ENCODE results near the gene APOA1.

DNA sequence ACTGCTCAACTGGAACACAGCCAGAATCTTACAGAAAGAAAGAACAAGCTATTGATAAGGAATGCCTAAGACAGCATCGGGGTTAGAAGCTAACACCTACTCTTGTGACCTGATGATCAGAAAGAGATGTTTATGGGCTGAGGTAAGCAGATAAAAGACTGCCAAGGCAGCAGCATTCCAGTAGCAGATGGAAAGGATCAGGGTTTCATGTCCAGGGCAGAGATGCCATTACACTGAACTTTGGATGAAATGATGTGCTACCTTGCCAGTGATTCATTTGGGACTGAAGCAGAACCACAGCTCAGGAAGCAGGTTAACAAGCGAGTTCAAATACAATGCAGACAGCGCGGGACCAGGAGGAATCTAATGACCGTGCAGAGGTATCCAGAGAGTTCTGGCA lies 27.1 kb upstream of the APOA1 start:
- TF ChIP-seq, protein P1, sequence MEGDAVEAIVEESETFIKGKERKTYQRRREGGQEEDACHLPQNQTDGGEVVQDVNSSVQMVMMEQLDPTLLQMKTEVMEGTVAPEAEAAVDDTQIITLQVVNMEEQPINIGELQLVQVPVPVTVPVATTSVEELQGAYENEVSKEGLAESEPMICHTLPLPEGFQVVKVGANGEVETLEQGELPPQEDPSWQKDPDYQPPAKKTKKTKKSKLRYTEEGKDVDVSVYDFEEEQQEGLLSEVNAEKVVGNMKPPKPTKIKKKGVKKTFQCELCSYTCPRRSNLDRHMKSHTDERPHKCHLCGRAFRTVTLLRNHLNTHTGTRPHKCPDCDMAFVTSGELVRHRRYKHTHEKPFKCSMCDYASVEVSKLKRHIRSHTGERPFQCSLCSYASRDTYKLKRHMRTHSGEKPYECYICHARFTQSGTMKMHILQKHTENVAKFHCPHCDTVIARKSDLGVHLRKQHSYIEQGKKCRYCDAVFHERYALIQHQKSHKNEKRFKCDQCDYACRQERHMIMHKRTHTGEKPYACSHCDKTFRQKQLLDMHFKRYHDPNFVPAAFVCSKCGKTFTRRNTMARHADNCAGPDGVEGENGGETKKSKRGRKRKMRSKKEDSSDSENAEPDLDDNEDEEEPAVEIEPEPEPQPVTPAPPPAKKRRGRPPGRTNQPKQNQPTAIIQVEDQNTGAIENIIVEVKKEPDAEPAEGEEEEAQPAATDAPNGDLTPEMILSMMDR (tag by site-specific recombination; IDR thresholded peaks at IDR 0.05): no peak
- TF ChIP-seq, protein P2, sequence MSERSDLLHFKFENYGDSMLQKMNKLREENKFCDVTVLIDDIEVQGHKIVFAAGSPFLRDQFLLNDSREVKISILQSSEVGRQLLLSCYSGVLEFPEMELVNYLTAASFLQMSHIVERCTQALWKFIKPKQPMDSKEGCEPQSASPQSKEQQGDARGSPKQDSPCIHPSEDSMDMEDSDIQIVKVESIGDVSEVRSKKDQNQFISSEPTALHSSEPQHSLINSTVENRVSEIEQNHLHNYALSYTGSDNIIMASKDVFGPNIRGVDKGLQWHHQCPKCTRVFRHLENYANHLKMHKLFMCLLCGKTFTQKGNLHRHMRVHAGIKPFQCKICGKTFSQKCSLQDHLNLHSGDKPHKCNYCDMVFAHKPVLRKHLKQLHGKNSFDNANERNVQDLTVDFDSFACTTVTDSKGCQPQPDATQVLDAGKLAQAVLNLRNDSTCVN (tag by site-specific recombination; optimal IDR thresholded peaks at IDR 0.05): no peak
- TF ChIP-seq ZNF114 (tag by site-specific recombination; IDR thresholded peaks at IDR 0.05) (no peak), ZNF658 (tag by site-specific recombination; IDR thresholded peaks at IDR 0.05) (no peak), ZNF529 (tag by site-specific recombination; IDR thresholded peaks at IDR 0.05; ENCODE audit: insufficient replicate concordance) (no peak), ZNF302 (tag by site-specific recombination; IDR thresholded peaks at IDR 0.05; ENCODE audit: low read depth) (no peak), HOXC10 (CRISPR knock-in tag; IDR thresholded peaks at IDR 0.05) (no peak)
- TF ChIP-seq, protein P3, sequence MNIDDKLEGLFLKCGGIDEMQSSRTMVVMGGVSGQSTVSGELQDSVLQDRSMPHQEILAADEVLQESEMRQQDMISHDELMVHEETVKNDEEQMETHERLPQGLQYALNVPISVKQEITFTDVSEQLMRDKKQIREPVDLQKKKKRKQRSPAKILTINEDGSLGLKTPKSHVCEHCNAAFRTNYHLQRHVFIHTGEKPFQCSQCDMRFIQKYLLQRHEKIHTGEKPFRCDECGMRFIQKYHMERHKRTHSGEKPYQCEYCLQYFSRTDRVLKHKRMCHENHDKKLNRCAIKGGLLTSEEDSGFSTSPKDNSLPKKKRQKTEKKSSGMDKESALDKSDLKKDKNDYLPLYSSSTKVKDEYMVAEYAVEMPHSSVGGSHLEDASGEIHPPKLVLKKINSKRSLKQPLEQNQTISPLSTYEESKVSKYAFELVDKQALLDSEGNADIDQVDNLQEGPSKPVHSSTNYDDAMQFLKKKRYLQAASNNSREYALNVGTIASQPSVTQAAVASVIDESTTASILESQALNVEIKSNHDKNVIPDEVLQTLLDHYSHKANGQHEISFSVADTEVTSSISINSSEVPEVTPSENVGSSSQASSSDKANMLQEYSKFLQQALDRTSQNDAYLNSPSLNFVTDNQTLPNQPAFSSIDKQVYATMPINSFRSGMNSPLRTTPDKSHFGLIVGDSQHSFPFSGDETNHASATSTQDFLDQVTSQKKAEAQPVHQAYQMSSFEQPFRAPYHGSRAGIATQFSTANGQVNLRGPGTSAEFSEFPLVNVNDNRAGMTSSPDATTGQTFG (tag by site-specific recombination; IDR thresholded peaks at IDR 0.05; ENCODE audit: borderline replicate concordance): no peak
- TF ChIP-seq, protein P4, sequence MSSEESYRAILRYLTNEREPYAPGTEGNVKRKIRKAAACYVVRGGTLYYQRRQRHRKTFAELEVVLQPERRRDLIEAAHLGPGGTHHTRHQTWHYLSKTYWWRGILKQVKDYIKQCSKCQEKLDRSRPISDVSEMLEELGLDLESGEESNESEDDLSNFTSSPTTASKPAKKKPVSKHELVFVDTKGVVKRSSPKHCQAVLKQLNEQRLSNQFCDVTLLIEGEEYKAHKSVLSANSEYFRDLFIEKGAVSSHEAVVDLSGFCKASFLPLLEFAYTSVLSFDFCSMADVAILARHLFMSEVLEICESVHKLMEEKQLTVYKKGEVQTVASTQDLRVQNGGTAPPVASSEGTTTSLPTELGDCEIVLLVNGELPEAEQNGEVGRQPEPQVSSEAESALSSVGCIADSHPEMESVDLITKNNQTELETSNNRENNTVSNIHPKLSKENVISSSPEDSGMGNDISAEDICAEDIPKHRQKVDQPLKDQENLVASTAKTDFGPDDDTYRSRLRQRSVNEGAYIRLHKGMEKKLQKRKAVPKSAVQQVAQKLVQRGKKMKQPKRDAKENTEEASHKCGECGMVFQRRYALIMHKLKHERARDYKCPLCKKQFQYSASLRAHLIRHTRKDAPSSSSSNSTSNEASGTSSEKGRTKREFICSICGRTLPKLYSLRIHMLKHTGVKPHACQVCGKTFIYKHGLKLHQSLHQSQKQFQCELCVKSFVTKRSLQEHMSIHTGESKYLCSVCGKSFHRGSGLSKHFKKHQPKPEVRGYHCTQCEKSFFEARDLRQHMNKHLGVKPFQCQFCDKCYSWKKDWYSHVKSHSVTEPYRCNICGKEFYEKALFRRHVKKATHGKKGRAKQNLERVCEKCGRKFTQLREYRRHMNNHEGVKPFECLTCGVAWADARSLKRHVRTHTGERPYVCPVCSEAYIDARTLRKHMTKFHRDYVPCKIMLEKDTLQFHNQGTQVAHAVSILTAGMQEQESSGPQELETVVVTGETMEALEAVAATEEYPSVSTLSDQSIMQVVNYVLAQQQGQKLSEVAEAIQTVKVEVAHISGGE (tag by site-specific recombination; conservative IDR thresholded peaks at IDR 0.05; ENCODE audit: low read depth): no peak
